NCI-H2107 treated with DMSO at 0.1 percent for 48 hours (cell line): ENCODE measurements around the gene GAB3.
"Not testable (repeated sequence)": the region's sequence is repeated elsewhere in the genome, so short reads cannot be mapped to it uniquely, and the experiment has no call there.

Source experiments
- DNase-seq: peaks from one replicate; lab custom pipeline; 2025; ENCODE audit not compliant: unreplicated experiment; lab: John Stamatoyannopoulos, UW

The GAB3 gene

DNA sequence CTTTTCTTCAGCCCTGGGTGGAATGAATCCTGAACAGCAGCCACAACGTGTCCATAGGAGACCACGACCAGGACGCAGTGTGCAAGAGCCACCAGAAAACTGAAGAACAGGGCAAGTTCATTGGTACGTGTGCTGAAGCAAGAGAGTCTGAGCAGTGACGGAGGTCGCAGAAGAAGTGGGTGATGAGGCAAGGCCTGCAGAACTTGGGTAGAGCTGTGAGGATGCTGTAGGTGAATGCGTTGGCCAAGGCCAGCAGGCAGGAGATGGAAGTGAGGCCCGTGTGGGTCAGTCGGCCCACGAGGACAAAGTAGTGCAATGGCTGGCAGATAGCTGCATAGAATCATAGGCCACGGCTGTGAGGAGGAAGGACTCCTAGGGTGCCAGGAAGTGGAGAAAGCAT, 91.9 kb downstream of the GAB3 start:
- no peak for DNase-seq

DNA sequence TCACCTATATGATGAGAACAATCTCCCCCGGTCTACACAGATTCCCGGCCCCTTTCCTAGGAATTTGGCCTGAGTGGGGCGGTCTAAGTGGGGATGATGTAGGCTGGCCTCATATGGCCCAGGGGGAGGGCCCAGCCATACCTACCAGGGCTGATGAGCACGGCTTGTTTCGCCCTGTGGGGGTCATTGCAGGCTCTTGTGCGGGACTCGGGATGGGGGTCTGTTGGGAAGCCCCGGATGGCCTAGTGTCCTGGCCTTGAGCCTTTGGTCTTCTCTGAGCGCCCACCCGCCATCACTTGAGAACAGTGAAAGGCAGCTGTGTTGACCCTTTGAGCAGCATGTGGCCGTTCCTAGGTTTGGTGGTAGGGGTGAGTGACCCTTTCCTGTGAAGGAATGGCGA, 92.7 kb downstream of the GAB3 start:
- no peak for DNase-seq

DNA sequence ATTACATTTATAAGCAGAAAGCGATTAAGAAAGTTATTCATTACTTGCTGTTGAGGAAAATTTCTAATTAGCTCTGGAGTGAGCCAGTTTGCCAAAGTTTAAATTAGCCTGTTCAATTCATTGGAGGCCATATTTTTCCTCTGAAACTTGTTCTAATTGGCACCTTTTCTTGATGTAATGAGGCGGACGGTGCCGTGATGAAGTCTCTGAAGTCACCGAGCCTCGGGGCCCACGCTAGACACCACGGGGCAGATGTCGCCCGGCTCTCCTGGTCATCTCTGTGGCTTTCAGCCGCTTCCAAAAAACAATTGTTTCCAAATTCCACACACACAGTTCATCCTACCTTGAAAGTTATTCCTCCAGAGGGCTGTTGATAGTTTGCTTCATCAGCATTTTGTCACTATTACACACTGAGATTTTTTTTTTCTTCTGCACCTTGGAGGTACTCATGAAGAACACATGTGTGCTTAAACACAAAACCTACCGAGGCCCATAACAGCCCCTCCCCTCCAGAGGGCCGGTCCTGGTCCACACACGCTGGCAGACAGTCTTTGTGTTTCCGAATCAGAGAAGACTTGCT, 93.6 kb downstream of the GAB3 start:
- no peak for DNase-seq

DNA sequence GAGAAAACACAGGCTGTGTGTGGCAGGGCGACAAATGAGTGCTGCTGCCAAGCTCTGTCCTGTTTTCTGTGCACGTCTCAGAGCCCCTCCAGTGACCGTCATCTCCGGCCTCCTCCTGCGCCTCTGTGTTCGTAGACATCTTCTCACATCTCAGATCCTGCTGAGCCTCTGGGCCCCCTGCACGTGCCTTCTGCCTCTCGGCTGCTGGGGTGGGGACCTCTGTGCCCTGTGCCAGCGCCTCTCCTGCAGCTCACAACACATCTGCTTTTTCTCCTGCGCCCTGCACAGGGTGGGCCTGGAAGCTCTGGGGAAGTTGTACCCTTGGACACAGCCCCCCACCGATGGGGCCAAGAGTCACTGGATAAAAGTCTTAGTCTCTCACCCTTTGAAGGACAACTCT, 95.1 kb downstream of the GAB3 start:
- no peak for DNase-seq

DNA sequence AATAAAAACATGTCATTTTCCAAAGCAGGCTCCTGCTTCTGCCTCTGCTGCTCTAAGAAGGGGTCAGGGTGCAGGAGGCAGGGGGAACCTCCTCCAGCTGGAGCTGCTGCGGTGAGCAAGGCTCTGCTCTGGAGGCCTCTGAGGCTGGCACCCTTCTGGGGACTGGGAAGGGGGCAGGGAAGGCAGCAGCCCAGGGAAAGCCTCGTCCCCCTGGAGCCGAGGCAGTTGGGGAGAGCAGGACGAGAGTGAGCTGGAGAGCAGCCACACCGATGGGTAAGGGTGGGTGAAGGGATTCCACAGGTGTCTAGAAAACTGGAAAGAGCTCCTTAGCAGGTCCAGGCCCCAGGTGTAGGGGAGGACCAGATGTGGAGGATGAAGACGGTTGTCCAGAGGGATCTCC, 95.5 kb downstream of the GAB3 start:
- no peak for DNase-seq

GRCh38 chrX:154654925-154655324, 96.0 kb downstream of the GAB3 start:
- DNase-seq, result no peak

DNA sequence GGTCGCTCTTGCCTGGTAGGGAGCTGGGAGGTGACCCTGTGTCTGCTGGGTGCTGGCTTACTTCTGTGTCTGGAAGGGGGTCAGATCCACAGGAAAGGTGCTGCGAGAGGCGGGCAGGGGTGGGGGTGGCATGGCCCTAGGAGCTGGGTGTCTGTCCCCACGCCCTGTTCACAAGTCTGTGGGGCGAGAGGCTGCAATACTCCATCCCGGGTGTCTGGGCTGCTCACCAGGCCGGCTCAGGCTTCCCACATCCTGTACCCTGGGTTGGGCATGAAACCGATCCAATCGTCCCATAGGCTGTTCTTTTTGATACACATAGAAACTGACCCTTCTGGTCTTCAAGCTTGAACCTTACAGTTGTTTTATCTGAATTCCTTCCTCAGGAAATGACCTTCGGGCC, 96.5 kb downstream of the GAB3 start:
- DNase-seq, result no peak

- DNase-seq, result not testable (repeated sequence)
These were observed 97.5 kb downstream of the GAB3 start, which contains the start of gene CTAG2 for GRCh38 chrX:154653413-154653812. Gene CTAG2, minus strand, starts transcription at chrX:154653579. Its CDS starts 64 bp downstream, at chrX:154653515.

GRCh38 chrX:154653048-154653401, 97.9 kb downstream of the GAB3 start:
- no peak for DNase-seq

- no peak for DNase-seq
These were observed 98.4 kb downstream of the GAB3 start for GRCh38 chrX:154652311-154653047.

DNA sequence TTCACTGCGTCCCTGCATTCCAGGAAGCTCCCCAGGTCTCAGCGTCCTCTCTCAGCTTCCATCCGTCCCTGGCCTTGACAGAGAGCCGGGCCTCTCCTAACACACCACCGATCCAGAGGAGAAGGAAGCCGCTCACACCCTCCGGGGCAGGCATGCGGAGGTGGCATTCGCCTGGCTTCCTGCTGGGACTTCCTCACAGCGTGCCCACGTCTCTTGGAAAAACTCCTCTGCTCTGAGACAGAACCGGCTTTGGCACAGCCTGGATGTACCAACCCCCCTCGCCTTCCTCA, 100.7 kb downstream of the GAB3 start:
- no peak for DNase-seq

GRCh38 chrX:154649503-154650220, 101.2 kb downstream of the GAB3 start:
- no peak for DNase-seq

DNA sequence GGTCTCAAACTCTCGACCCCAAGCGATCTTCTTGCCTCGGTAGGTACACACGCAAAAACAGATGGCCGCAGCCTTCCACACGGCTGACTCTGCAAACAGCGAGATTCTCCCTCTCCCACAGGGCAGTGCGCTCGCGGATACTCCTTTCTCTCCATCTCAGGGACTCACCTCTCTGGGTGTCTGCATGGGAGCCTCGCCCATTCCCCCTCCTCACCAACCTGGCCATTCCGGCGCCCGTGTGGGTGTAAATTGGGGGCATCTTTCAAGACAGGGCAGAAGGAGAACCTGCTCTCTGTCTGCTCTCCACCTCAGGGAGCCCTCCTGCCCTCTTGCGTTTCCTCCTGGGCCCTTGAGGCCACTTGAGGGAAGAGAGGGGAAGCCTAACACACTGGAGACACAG, 101.9 kb downstream of the GAB3 start:
- no peak for DNase-seq

GRCh38 chrX:154645745-154646378, 105.0 kb downstream of the GAB3 start:
- DNase-seq, result not testable (repeated sequence)

DNA sequence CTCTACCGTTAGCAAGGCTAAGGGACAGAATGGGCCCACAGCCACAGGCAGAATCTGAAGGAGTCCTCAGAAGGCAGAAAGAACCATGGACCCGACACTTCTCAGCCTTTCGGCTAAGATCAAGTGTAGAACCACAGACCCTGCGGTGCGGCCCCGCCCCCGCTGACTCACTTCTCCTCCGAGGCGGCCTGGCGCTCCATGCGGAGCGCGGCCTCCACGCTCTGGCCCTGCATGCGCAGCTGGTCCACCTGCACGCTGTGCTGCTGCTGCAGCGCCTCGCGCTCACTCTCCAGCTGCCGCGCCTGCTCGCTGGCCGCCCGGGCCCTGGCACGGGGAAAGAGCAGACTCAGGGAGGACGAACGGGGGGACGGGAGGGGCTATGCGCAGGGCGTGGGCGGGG, 107.2 kb downstream of the GAB3 start:
- DNase-seq, result not testable (repeated sequence)

DNA sequence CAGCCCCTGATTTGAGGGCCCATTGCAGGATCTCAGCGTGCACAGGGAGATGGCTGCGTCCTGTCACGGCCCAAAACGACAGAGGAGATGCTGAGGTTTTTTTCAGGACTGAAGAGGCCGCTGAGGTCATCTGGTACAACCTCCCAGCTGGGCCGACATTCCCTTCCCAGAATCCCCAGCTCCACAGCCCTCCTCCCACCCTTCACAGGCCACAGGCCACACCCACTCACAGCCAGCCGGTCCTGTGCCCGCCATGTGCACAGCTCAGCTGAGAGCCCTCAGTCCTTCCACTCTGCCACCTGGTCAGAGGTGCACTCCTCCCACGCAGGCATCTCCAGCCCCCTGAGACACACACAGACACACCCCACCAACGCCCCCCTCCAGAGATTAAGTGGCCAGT, 109.1 kb downstream of the GAB3 start:
- not testable (repeated sequence) for DNase-seq

GRCh38 chrX:154633661-154634060, 117.2 kb downstream of the GAB3 start:
- DNase-seq, result not testable (repeated sequence)

- DNase-seq, result not testable (repeated sequence)
These were observed 119.9 kb downstream of the GAB3 start for GRCh38 chrX:154630949-154631348.

- DNase-seq, result not testable (repeated sequence)
These were observed 121.9 kb downstream of the GAB3 start for GRCh38 chrX:154628960-154629359.
